GOT3 (cell line): ENCODE measurements around the gene SP5.
"Not testable (repeated sequence)": the region's sequence is repeated elsewhere in the genome, so short reads cannot be mapped to it uniquely, and the experiment has no call there.

Experiments
- DNase-seq: peaks from one replicate; lab custom pipeline; 2025; ENCODE audit warnings: mixed read lengths; lab: John Stamatoyannopoulos, UW

The SP5 gene

GRCh38 chr2:170715062-170715931 lies at the start of gene SP5:
SP5 (plus strand) TSS chr2:170715337; CDS start chr2:170715513, 176 bp downstream.
- no peak for DNase-seq

- no peak for DNase-seq
These were observed 49.4 kb upstream of the SP5 start for GRCh38 chr2:170665743-170666142.

GRCh38 chr2:170669909-170670308 lies 45.2 kb upstream of the SP5 start:
- DNase-seq = no peak

- no peak for DNase-seq
These were observed 44.5 kb upstream of the SP5 start for GRCh38 chr2:170670651-170671050.

GRCh38 chr2:170671079-170671478 lies 44.1 kb upstream of the SP5 start:
- DNase-seq = no peak

GRCh38 chr2:170674282-170674681 lies 40.9 kb upstream of the SP5 start:
- not testable (repeated sequence) for DNase-seq

- DNase-seq = no peak
These were observed 39.4 kb upstream of the SP5 start for GRCh38 chr2:170675701-170676100.

GRCh38 chr2:170679607-170680079 lies 35.5 kb upstream of the SP5 start:
- no peak for DNase-seq

GRCh38 chr2:170680172-170680941 lies 34.8 kb upstream of the SP5 start:
- no peak for DNase-seq

GRCh38 chr2:170681311-170681710 lies 33.8 kb upstream of the SP5 start:
- DNase-seq = no peak

GRCh38 chr2:170685591-170685990 lies 29.5 kb upstream of the SP5 start:
- no peak for DNase-seq

GRCh38 chr2:170689481-170689880 lies 25.7 kb upstream of the SP5 start:
- DNase-seq = no peak

- DNase-seq = no peak
These were observed 24.5 kb upstream of the SP5 start for GRCh38 chr2:170690640-170691039.

- DNase-seq = no peak
These were observed 20.8 kb upstream of the SP5 start for GRCh38 chr2:170694316-170694715.

GRCh38 chr2:170695521-170696410 lies 19.4 kb upstream of the SP5 start:
- DNase-seq = no peak

GRCh38 chr2:170696948-170697347 lies 18.2 kb upstream of the SP5 start:
- no peak for DNase-seq

- DNase-seq = no peak
These were observed 14.1 kb upstream of the SP5 start for GRCh38 chr2:170701011-170701410.

GRCh38 chr2:170703776-170704476 lies 11.2 kb upstream of the SP5 start:
- no peak for DNase-seq

GRCh38 chr2:170707821-170708795 lies 7.0 kb upstream of the SP5 start:
- no peak for DNase-seq

GRCh38 chr2:170710609-170710979 lies 4.5 kb upstream of the SP5 start:
- DNase-seq = no peak
